Measurements from ENCODE around the gene BTBD9.

- TF ChIP-seq POLR2AphosphoS5 (IDR thresholded peaks at IDR 0.05) (no peak), CTCF (IDR thresholded peaks at IDR 0.05) (no peak)
Observed at GRCh38 chr6:38573801-38574395, 65.8 kb downstream of the BTBD9 start.

All from transverse colon (tissue), 4 donors.